Measurements from ENCODE around the gene ETNK2.

ETNK2 gene

GRCh38 chr1:204146965-204147364 is 4.9 kb downstream of the ETNK2 start:
- no peak for DNase-seq

GRCh38 chr1:204146309-204146708 is 5.5 kb downstream of the ETNK2 start:
- DNase-seq: no peak

- DNase-seq: no peak
Measured at GRCh38 chr1:204145033-204145504, 6.8 kb downstream of the ETNK2 start.

GRCh38 chr1:204143276-204144041 is 8.4 kb downstream of the ETNK2 start:
- DNase-seq: no peak

GRCh38 chr1:204142032-204142974 is 9.5 kb downstream of the ETNK2 start:
- no peak for DNase-seq

- no peak for DNase-seq
Measured at GRCh38 chr1:204141131-204141530, 10.7 kb downstream of the ETNK2 start.

- no peak for DNase-seq
Measured at GRCh38 chr1:204139952-204140351, 11.9 kb downstream of the ETNK2 start.

GRCh38 chr1:204139088-204139487 is 12.8 kb downstream of the ETNK2 start:
- no peak for DNase-seq

GRCh38 chr1:204136814-204137213 is 15.0 kb downstream of the ETNK2 start:
- DNase-seq: no peak

- no peak for DNase-seq
Measured at GRCh38 chr1:204134103-204134502, 17.7 kb downstream of the ETNK2 start.

- no peak for DNase-seq
Measured at GRCh38 chr1:204132718-204133117, 19.1 kb downstream of the ETNK2 start.

GRCh38 chr1:204131978-204132377 is 19.9 kb downstream of the ETNK2 start:
- no peak for DNase-seq

- DNase-seq: no peak
Measured at GRCh38 chr1:204130981-204131892, 20.6 kb downstream of the ETNK2 start.

- no peak for DNase-seq
Measured at GRCh38 chr1:204130178-204130577, 21.7 kb downstream of the ETNK2 start.

- peak in 3 of 4 experiments; percentile 6 to 34 (median 17) for DNase-seq
Measured at GRCh38 chr1:204128964-204129896, 22.6 kb downstream of the ETNK2 start.

GRCh38 chr1:204128464-204128963 is 23.3 kb downstream of the ETNK2 start:
- no peak for DNase-seq

GRCh38 chr1:204127597-204128242 is 24.1 kb downstream of the ETNK2 start:
- no peak for DNase-seq

GRCh38 chr1:204126956-204127355 is 24.9 kb downstream of the ETNK2 start:
- DNase-seq: no peak

- no peak for DNase-seq
Measured at GRCh38 chr1:204126386-204126785, 25.5 kb downstream of the ETNK2 start.

GRCh38 chr1:204125759-204126351 is 26.0 kb downstream of the ETNK2 start:
- DNase-seq: no peak

Data from activated naive CD4-positive, alpha-beta T cell (primary cell).